GM10266 (cell line): ENCODE results near the gene RBM38.
"Not testable (repeated sequence)": the region's sequence is repeated elsewhere in the genome, so short reads cannot be mapped to it uniquely, and the experiment has no call there.

Source experiments
- DNase-seq: peaks from one replicate; pipeline ENCODE4 v3.0.0; 2012; ENCODE audit errors: extremely low spot score
- CTCF ChIP-seq: IDR thresholded peaks from 2 replicates; pipeline ENCODE4 v1.5.1; 2012; ENCODE audit warnings: mild to moderate bottlenecking, low read depth; ENCODE audit not compliant: control insufficient read depth, insufficient read depth; ENCODE audit errors: missing control alignments

The RBM38 gene

GRCh38 chr20:57417051-57417689, 26.0 kb downstream of the RBM38 start:
- DNase-seq, result no peak
- no peak for TF ChIP-seq CTCF

- no peak for TF ChIP-seq CTCF
- DNase-seq, result no peak
These were observed 26.9 kb downstream of the RBM38 start for GRCh38 chr20:57417830-57418780.

GRCh38 chr20:57419479-57419878, 28.3 kb downstream of the RBM38 start:
- not testable (repeated sequence) for DNase-seq

- no peak for TF ChIP-seq CTCF
- DNase-seq, result no peak
These were observed 29.5 kb downstream of the RBM38 start for GRCh38 chr20:57420571-57421252.

- no peak for TF ChIP-seq CTCF
- DNase-seq, result no peak
These were observed 30.3 kb downstream of the RBM38 start for GRCh38 chr20:57421253-57422220.

- TF ChIP-seq CTCF, result no peak
- no peak for DNase-seq
These were observed 31.1 kb downstream of the RBM38 start for GRCh38 chr20:57422254-57422653.
